Gastrocnemius medialis (tissue), 4 donors: ENCODE data around the gene ADGRG1. TPM values are rescaled to one million over a fixed set of nuclear protein-coding genes. Genes with fewer than 3 reads are reported as not detected.

Experiments used
- ATAC-seq, 2 donors: fragments of 150-250 bp; one replicate each; pipeline ENCODE4 v1.9.1; 2016
- DNase-seq, 2 donors: peaks; one replicate each; pipeline ENCODE4 v3.0.0-alpha.2; 2019
- H3K27ac ChIP-seq, 4 donors: fragments of 200-600 bp; sonication (generic); 1 replicate in 1 of 4; 2 replicates in 3 of 4; pipeline ENCODE4 v1.5.1; 2016 to 2018; ENCODE audit warnings: mild to moderate bottlenecking in 2 of 4, moderate library complexity in 1 of 4
- H3K27me3 ChIP-seq, 3 donors: fragments of 200-600 bp; sonication (generic) in 2 of 3; 1 replicate in 1 of 3; 2 replicates in 2 of 3; pipeline versions ENCODE4 v1.5.1 to v1.6.0; 2016 to 2019; ENCODE audit warnings: mild to moderate bottlenecking in 1 of 3, moderate library complexity in 1 of 3
- H3K36me3 ChIP-seq, 2 donors: fragments of 200-600 bp; sonication (generic) in 1 of 2; one replicate each; pipeline ENCODE4 v1.5.1; 2017 to 2018
- H3K4me1 ChIP-seq, 2 donors: fragments of 200-600 bp; sonication (generic) in 1 of 2; one replicate each; pipeline ENCODE4 v1.5.1; 2016 to 2017; ENCODE audit warnings: mild to moderate bottlenecking in 2 of 2
- H3K4me3 ChIP-seq, 4 donors: fragments of 200-600 bp; sonication (generic) in 3 of 4; 1 replicate in 1 of 4; 2 replicates in 3 of 4; pipeline ENCODE4 v1.5.1; 2016 to 2019; ENCODE audit warnings: mild to moderate bottlenecking in 2 of 4
- H3K9me3 ChIP-seq, 3 donors: fragments of 200-600 bp; sonication (generic) in 2 of 3; 1 replicate in 1 of 3; 2 replicates in 2 of 3; pipeline ENCODE4 v1.5.1; 2016 to 2019
- POLR2A ChIP-seq, 2 donors: fragments of 450-650 bp; IDR thresholded peaks; one replicate each; pipeline ENCODE4 v1.6.1; 2017; ENCODE audit warnings: antibody characterized with exemption in 2 of 2, mild to moderate bottlenecking in 2 of 2, moderate library complexity in 2 of 2
- in situ Hi-C, 4 donors: fragments of 200-750 bp; cut with MboI; loops; one replicate each; pipeline versions ENCODE4 v1.15.0 to v1.8.0; 2017; ENCODE audit warnings: low sequenced_read_pairs in 4 of 4
- intact Hi-C: fragments of 100-400 bp; cut with DNase I; formaldehyde crosslinking; loops from one replicate; pipeline ENCODE4 v1.15.1; 2023; ENCODE audit warnings: low total_unique reads
- total RNA-seq, 4 donors: library from RNA; depleted of rRNA; stranded (reverse); fragments of >200 nt; gene quantifications; one replicate each; pipeline versions ENCODE4 v1.1.0 to v1.2.3, GENCODE V29; 2016
- TF ChIP-seq, protein P1 (sequence below), 5 experiments: fragments of 450-650 bp in 3 of 5; fragments of 200-600 bp in 2 of 5; sonication (generic) in 2 of 5; IDR thresholded peaks in 4 of 5; conservative IDR thresholded peaks in 1 of 5; 1 replicate in 4 of 5; 2 replicates in 1 of 5; pipeline ENCODE4 v1.5.1; 2016 to 2019; ENCODE audit warnings: antibody characterized with exemption in 5 of 5, mild to moderate bottlenecking in 3 of 5, moderate library complexity in 3 of 5

ADGRG1 gene
- total RNA-seq, 4 donors from 2014 or later = 9.8 to 14.6 (median 13.3) TPM

DNA sequence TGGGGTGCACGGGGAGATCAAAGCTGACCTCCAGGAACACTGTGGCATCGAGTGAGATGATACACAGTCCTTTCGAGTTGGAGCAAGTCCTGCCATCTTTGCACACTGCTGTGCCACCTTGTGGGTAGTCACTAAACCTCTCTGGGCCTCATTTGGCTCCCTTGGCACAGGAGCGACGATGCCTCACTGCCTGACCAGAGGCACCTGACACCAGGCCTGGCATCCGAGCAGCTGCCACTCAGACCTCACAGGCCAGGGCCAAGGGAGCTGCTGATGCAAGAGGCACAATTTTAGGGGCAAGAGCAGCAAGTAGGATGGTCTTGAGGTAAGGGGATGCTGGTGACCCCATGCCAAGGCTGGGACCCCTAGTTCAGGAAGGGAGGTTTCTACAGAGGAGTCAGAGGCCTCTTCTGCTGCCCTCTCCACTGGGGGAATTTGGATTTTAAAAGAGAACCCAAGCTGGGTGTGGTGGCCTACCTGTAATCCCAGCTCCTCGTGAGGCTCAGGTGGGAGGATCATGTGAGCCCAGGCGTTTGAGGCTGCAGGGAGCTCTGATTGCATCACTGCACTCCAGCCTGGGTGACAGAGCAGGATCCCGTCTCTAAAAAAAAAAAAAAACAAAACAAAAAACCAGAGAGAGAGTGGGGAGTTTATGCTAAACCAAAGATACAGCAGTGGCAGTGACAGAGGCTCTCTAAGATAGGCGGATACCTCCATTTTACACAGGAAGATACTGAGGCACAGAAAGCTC, 6.7 kb upstream of the ADGRG1 start:
- TF ChIP-seq, protein P1, sequence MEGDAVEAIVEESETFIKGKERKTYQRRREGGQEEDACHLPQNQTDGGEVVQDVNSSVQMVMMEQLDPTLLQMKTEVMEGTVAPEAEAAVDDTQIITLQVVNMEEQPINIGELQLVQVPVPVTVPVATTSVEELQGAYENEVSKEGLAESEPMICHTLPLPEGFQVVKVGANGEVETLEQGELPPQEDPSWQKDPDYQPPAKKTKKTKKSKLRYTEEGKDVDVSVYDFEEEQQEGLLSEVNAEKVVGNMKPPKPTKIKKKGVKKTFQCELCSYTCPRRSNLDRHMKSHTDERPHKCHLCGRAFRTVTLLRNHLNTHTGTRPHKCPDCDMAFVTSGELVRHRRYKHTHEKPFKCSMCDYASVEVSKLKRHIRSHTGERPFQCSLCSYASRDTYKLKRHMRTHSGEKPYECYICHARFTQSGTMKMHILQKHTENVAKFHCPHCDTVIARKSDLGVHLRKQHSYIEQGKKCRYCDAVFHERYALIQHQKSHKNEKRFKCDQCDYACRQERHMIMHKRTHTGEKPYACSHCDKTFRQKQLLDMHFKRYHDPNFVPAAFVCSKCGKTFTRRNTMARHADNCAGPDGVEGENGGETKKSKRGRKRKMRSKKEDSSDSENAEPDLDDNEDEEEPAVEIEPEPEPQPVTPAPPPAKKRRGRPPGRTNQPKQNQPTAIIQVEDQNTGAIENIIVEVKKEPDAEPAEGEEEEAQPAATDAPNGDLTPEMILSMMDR (IDR thresholded peaks at IDR 0.05 in 4 of 5, conservative IDR thresholded peaks at IDR 0.05 in 1 of 5) = no peak
- no peak for TF ChIP-seq POLR2A (IDR thresholded peaks at IDR 0.05)
- H3K9me3 ChIP-seq = no peaks in the 10 kb centered on the region
- peak in 1 of 2 donors; percentile 21 for ATAC-seq

DNA sequence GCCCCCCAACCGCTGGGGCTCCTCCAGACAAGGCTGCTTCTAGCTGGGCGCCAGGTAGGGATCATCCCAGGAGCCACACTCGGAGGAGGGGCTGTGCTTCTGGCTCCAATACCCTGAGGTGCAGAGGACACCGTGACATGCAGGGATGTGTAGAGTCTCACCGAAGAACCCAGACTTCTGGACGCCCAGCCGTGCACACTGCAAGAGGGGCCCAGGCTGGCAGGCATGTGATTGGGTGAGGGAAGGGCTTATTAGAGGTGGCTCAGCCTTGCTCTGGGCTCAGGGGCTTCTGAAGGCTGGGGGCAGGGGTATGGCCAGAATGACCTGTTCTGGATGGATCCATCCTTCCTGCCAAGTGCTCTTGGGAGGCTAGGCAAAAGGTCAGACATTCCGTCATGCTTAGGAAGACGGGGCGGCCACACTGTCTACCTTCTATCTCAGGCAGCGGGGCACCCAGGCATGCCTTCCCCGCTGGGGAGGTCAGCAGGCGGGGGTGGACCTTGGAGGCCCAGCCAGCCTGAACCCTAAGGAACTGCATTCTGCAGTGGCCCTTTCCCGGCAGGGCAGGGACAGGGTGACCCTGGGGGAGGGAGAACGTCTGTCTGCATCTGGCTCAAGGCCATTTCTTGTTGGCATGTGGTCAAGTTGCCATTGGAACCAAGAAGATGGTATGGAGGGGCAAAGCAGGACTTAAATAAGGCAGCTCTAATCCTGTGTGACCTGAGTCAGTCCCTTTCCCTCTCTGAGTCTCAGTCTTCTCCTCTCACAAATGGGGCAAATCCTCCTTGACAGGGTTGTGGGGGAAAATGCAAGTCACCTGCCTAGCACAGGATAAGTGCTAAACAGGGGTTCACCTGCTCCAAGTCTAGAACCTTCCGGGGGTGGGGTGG, 5.8 kb upstream of the ADGRG1 start:
- H3K27ac ChIP-seq = no peak overlapping the region
- no peaks in the 10 kb centered on the region for H3K36me3 ChIP-seq
- no peak for TF ChIP-seq POLR2A (IDR thresholded peaks at IDR 0.05)
- TF ChIP-seq, protein P1 (IDR thresholded peaks at IDR 0.05 in 4 of 5, conservative IDR thresholded peaks at IDR 0.05 in 1 of 5) = no peak
- in situ Hi-C loops (no loop called here), intact Hi-C loops (no loop called here)
- ATAC-seq (no peak), DNase-seq (no peak)
- H3K4me3 ChIP-seq = no peak overlapping the region
- no peaks in the 10 kb centered on the region for H3K9me3 ChIP-seq
- no peaks in the 10 kb centered on the region for H3K27me3 ChIP-seq
- H3K4me1 ChIP-seq = peaks cover 0 to 3% of the 10 kb centered on the region in 2 donors

More for the DNA sequence above, 6.7 kb upstream of the ADGRG1 start:
- intact Hi-C loops = no loop called here
- no peak for DNase-seq
- no peak overlapping the region for H3K27ac ChIP-seq
- no peaks in the 10 kb centered on the region for H3K36me3 ChIP-seq
- H3K4me1 ChIP-seq = peaks cover 0 to 3% of the 10 kb centered on the region in 2 donors
- H3K27me3 ChIP-seq = no peaks in the 10 kb centered on the region
- in situ Hi-C loops = no loop called here
- no peak overlapping the region for H3K4me3 ChIP-seq

DNA sequence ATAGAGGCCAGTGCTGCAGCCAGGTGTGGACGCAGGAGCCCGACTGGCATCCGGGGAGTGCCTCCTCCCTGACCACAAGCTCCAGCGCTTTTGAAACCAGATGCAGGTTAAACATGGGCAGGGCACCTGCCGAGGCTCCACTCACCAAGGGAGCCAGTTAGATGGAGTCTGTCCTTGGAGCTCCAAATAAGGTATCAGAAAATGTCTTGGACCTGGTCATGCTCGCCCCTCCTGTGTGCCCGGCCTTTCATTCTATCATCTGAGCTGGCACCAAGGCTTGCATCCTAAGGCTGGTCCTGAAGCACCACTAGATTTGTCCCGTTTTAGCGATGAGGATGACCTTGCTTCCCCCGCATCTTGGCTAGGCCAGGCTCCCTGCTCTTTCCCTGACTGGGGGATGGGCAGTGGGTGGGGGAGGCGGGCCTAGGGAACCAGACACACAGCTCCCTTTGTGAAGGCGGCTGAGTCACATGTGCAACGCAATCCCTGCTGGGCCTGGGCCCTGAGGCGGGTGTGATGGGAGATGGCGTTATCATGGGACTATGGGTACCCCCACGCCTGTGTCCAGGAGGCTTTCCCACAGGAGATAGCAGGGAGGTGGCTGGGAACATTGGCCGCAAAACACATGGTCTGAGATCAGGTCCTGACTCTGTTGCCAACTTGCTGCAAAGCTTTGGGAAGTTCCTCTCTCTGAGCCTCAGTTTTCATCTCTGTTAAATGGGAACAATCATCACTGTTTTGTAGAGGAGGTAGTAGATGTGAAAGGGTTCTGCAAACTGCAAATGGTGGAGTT, 5.0 kb upstream of the ADGRG1 start:
- Histone ChIP-seq H3K9me3 (no peaks in the 10 kb centered on the region), H3K27ac (no peak overlapping the region), H3K36me3 (no peaks in the 10 kb centered on the region), H3K4me1 (peaks cover 0 to 3% of the 10 kb centered on the region in 2 donors), H3K4me3 (no peak overlapping the region), H3K27me3 (peaks cover 5 to 8% (median 5%) of the 10 kb centered on the region in 3 donors)
- TF ChIP-seq, protein P1 (IDR thresholded peaks at IDR 0.05 in 4 of 5, conservative IDR thresholded peaks at IDR 0.05 in 1 of 5) = no peak
- no peak for TF ChIP-seq POLR2A (IDR thresholded peaks at IDR 0.05)
- in situ Hi-C loops (no loop called here), intact Hi-C loops (no loop called here)
- ATAC-seq (no peak), DNase-seq (no peak)

DNA sequence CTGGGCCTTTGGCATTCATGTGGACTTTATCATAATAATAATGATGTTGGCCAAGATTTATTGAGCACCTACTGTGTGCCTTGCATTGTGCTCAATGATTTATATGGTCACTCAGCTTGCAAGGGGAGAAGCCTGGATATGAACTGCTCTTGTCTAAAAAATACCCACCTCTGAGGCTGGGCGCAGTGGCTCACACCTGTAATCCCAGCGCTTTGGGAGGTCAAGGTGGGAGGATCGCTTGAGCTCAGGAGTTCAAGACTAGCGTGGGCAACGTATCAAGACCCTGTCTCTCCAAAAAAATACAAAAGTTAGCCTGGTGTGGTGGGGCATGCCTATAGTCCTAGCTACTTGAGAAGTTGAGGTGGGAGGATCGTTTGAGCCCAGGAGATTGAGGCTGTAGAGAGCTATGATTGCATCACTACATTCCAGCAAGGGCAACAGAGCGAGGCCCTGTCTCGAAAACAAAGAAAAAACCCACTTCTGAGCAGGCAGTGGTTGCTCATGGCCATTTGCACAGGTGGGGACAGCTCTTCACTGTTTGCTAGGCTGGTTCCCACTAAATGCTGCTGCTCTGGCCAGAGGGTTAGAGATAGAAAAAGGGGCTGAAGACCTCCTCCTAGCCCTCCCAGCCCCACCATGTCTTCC, 4.3 kb upstream of the ADGRG1 start:
- Histone ChIP-seq H3K27ac (no peak overlapping the region), H3K27me3 (peaks cover 5 to 9% (median 5%) of the 10 kb centered on the region in 3 donors), H3K4me1 (peaks cover 0 to 3% of the 10 kb centered on the region in 2 donors), H3K9me3 (no peaks in the 10 kb centered on the region), H3K4me3 (no peak overlapping the region), H3K36me3 (no peaks in the 10 kb centered on the region)
- ATAC-seq = no peak
- in situ Hi-C loops (no loop called here), intact Hi-C loops (no loop called here)
- no peak for TF ChIP-seq POLR2A (IDR thresholded peaks at IDR 0.05)
- TF ChIP-seq, protein P1 (IDR thresholded peaks at IDR 0.05 in 4 of 5, conservative IDR thresholded peaks at IDR 0.05 in 1 of 5) = no peak
- no peak for DNase-seq
